Stimulated activated CD4-positive, alpha-beta T cell treated with anti-CD3 and anti-CD28 coated beads, TNF-alpha, amount 100 ng/mL, for 48 hours (primary cell): ENCODE data around the gene AGAP9.
"Not testable (repeated sequence)": the region's sequence is repeated elsewhere in the genome, so short reads cannot be mapped to it uniquely, and the experiment has no call there.

Experiments
- DNase-seq, 3 donors: peaks; one replicate each; pipeline ENCODE4 v3.0.0-alpha.2; 2020; ENCODE audit warnings: low read depth in 3 of 3

Gene AGAP9

GRCh38 chr10:47457528-47457820, 66.0 kb downstream of the AGAP9 start:
- no peak for DNase-seq

- no peak for DNase-seq
Observed at GRCh38 chr10:47456794-47457527, 66.5 kb downstream of the AGAP9 start.

- DNase-seq: no peak
Observed at GRCh38 chr10:47456079-47456785, 67.2 kb downstream of the AGAP9 start.

GRCh38 chr10:47455350-47456078, 67.9 kb downstream of the AGAP9 start:
- DNase-seq: not testable (repeated sequence)

- no peak for DNase-seq
Observed at GRCh38 chr10:47454780-47455058, 68.7 kb downstream of the AGAP9 start.

- no peak for DNase-seq
Observed at GRCh38 chr10:47454008-47454779, 69.2 kb downstream of the AGAP9 start.

- DNase-seq: no peak
Observed at GRCh38 chr10:47453141-47454007, 70.1 kb downstream of the AGAP9 start.

GRCh38 chr10:47452495-47453140, 70.8 kb downstream of the AGAP9 start:
- no peak for DNase-seq

GRCh38 chr10:47451998-47452494, 71.4 kb downstream of the AGAP9 start:
- DNase-seq: no peak
